GM19023 (cell line): ENCODE data around the gene NAV1.
"Not testable (repeated sequence)": the region's sequence is repeated elsewhere in the genome, so short reads cannot be mapped to it uniquely, and the experiment has no call there.

ENCODE experiments used
- ATAC-seq: cut with Tn5 transposase; IDR thresholded peaks from one replicate; pipeline ENCODE4 v1.9.1; 2021; ENCODE audit warnings: mild to moderate bottlenecking, moderate library complexity; ENCODE audit not compliant: unreplicated experiment

NAV1 gene

GRCh38 chr1:201563941-201564340 lies 25.0 kb downstream of the NAV1 start:
- no peak for ATAC-seq

- no peak for ATAC-seq
These were observed 26.2 kb downstream of the NAV1 start for GRCh38 chr1:201565024-201565730.

GRCh38 chr1:201565771-201566528 lies 27.0 kb downstream of the NAV1 start:
- no peak for ATAC-seq

GRCh38 chr1:201566529-201566823 lies 27.5 kb downstream of the NAV1 start:
- ATAC-seq = no peak

GRCh38 chr1:201566933-201567801 lies 28.2 kb downstream of the NAV1 start:
- ATAC-seq = no peak

GRCh38 chr1:201568265-201568664 lies 29.3 kb downstream of the NAV1 start:
- ATAC-seq = no peak

GRCh38 chr1:201568859-201569294 lies 29.9 kb downstream of the NAV1 start:
- ATAC-seq = no peak

- ATAC-seq = no peak
These were observed 31.4 kb downstream of the NAV1 start for GRCh38 chr1:201570181-201570885.

GRCh38 chr1:201570886-201571624 lies 32.1 kb downstream of the NAV1 start:
- no peak for ATAC-seq

- no peak for ATAC-seq
These were observed 34.1 kb downstream of the NAV1 start for GRCh38 chr1:201573030-201573429.

GRCh38 chr1:201573923-201574322 lies 35.0 kb downstream of the NAV1 start:
- ATAC-seq = no peak

GRCh38 chr1:201575912-201576311 lies 37.0 kb downstream of the NAV1 start:
- no peak for ATAC-seq

- no peak for ATAC-seq
These were observed 38.0 kb downstream of the NAV1 start for GRCh38 chr1:201576914-201577313.

GRCh38 chr1:201578008-201578888 lies 39.3 kb downstream of the NAV1 start:
- ATAC-seq = no peak

- ATAC-seq = not testable (repeated sequence)
These were observed 42.4 kb downstream of the NAV1 start for GRCh38 chr1:201581371-201581770.

GRCh38 chr1:201582705-201583442 lies 43.9 kb downstream of the NAV1 start:
- no peak for ATAC-seq

- no peak for ATAC-seq
These were observed 44.7 kb downstream of the NAV1 start for GRCh38 chr1:201583663-201584062.

GRCh38 chr1:201584471-201585092 lies 45.7 kb downstream of the NAV1 start:
- no peak for ATAC-seq
